ENCODE results near the gene SH3RF3. TPM values are rescaled to one million over a fixed set of nuclear protein-coding genes. Genes with fewer than 3 reads are reported as not detected.
"Not testable (repeated sequence)": the region's sequence is repeated elsewhere in the genome, so short reads cannot be mapped to it uniquely, and the experiment has no call there.

SH3RF3 gene
- total RNA-seq, 4 donors from 2014 or later: 2.8 to 5.7 (median 3.0) TPM

DNA sequence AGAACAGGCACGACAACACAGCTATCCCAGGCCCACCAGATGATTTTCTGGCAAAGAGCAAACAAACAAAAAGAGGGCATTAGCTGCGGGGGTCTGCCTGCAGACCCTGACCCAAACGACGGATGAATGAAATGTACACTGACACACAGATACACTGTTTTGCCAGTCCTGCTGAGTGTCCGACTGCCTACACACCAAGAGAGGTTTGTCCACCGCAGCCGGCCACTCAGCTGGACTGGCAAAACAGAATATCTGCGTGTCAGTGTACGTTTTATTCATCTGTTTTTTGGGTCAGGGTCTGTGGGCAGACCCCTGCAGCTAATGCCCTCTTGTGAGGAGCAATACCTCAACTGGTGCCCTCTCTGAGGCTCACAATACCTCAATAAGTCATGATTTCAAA lies 10.7 kb upstream of the SH3RF3 start:
- DNase-seq: no peak
- intact Hi-C loops (cut with DNase I; ENCODE audit: low total_unique reads): no loop called here

DNA sequence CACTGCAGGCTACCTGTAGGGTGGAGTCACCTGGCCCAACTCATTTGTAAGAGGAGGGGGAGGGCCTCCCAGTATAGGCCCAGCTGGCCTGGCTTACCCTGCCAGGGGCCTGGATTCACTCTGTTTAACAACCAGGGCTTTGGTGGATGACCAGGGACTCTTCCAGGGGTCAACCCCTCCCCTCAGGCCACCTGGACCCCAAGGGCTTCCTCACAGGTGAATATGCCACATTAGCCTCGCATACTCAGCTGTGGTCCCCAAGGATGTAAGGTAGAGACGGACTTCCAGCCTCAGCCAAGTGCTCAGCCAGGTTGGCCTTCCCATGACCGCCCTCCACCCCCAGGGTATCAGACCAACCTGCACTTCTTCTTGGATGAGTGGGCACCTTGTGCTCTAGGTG lies 8.8 kb upstream of the SH3RF3 start:
- no peaks in the 10 kb centered on the region for H3K9me3 ChIP-seq
- H3K27me3 ChIP-seq: no peaks in the 10 kb centered on the region
- no peak overlapping the region for H3K4me3 ChIP-seq
- intact Hi-C loops (cut with DNase I; ENCODE audit: low total_unique reads): no loop called here
- no peaks in the 10 kb centered on the region for H3K4me1 ChIP-seq
- no peak overlapping the region for H3K27ac ChIP-seq
- in situ Hi-C loops (cut with MboI; ENCODE audit: low sequenced_read_pairs in 4 of 4): loop anchor here in 1 of 4 donors (10.0 kb wide), 1 partner anchor 385 kb away; no protein-coding TSS in a partner anchor
- TF ChIP-seq, protein P1, sequence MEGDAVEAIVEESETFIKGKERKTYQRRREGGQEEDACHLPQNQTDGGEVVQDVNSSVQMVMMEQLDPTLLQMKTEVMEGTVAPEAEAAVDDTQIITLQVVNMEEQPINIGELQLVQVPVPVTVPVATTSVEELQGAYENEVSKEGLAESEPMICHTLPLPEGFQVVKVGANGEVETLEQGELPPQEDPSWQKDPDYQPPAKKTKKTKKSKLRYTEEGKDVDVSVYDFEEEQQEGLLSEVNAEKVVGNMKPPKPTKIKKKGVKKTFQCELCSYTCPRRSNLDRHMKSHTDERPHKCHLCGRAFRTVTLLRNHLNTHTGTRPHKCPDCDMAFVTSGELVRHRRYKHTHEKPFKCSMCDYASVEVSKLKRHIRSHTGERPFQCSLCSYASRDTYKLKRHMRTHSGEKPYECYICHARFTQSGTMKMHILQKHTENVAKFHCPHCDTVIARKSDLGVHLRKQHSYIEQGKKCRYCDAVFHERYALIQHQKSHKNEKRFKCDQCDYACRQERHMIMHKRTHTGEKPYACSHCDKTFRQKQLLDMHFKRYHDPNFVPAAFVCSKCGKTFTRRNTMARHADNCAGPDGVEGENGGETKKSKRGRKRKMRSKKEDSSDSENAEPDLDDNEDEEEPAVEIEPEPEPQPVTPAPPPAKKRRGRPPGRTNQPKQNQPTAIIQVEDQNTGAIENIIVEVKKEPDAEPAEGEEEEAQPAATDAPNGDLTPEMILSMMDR (IDR thresholded peaks at IDR 0.05 in 4 of 5, conservative IDR thresholded peaks at IDR 0.05 in 1 of 5): no peak
- TF ChIP-seq POLR2A (IDR thresholded peaks at IDR 0.05): no peak
- DNase-seq (no peak), ATAC-seq (no peak)
- no peaks in the 10 kb centered on the region for H3K36me3 ChIP-seq

More for the DNA sequence above, 10.7 kb upstream of the SH3RF3 start:
- H3K9me3 ChIP-seq: no peaks in the 10 kb centered on the region
- H3K4me3 ChIP-seq: no peak overlapping the region
- no peaks in the 10 kb centered on the region for H3K4me1 ChIP-seq
- no peak for ATAC-seq
- H3K36me3 ChIP-seq: no peaks in the 10 kb centered on the region
- no peak overlapping the region for H3K27ac ChIP-seq
- in situ Hi-C loops (cut with MboI; ENCODE audit: low sequenced_read_pairs in 4 of 4): no loop called here
- H3K27me3 ChIP-seq: no peaks in the 10 kb centered on the region
- no peak for TF ChIP-seq POLR2A (IDR thresholded peaks at IDR 0.05)
- TF ChIP-seq, protein P1 (IDR thresholded peaks at IDR 0.05 in 4 of 5, conservative IDR thresholded peaks at IDR 0.05 in 1 of 5): no peak

DNA sequence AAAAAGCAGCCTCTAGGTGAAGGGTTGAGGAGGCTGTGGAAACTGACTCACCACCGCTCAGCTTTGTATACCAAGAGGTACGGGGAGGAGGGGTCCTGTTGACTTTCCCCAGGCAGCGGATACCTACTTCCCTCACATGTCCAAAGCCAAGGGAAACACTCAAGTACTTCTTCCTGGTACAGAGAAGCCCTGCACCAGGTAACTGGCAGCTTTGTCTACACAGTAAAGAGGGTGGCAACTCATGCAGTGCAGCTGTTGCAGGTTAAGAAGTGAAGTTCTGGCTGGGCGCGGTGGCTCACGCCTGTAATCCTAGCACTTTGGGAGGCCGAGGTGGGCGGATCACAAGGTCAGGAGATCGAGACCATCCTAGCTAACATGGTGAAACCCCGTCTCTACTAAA lies 8.3 kb upstream of the SH3RF3 start:
- H3K4me1 ChIP-seq; H3K27ac ChIP-seq; DNase-seq; H3K9me3 ChIP-seq; H3K27me3 ChIP-seq; intact Hi-C loops (cut with DNase I; ENCODE audit: low total_unique reads); H3K4me3 ChIP-seq; ATAC-seq; H3K36me3 ChIP-seq: not testable (repeated sequence)
- in situ Hi-C loops (cut with MboI; ENCODE audit: low sequenced_read_pairs in 4 of 4): loop anchor here in 1 of 4 donors (10.0 kb wide), 1 partner anchor 384 kb away; no protein-coding TSS in a partner anchor

DNA sequence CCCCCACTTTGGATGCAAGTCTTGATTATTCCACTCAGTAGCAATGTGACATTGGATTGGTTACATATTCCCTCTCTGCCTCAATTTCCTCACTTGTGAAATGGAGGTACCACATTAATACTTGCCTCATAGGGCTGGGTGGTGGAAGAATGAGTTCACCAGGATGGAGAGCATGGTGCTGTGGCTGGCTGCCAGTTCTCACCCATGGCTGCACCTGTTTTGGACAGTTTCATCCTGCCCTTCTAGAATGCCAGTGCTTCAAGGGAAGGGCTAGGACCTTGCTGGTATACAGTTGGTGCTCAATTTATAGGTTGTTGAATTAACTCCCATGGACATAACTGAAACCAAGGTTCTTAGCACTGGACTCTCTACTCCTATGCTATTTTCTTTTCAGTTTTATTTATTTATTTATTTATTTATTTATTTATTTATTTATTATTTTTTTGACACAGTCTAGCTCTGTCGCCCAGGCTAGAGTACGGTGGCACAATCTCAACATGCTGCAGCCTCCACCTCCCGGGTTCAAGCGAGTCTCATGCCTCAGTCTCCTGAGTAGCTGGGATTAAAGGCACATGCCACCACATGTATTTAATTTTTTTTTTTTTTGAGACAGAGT lies 5.3 kb upstream of the SH3RF3 start:
- TF ChIP-seq, protein P1 (IDR thresholded peaks at IDR 0.05 in 4 of 5, conservative IDR thresholded peaks at IDR 0.05 in 1 of 5): no peak
- no peak for TF ChIP-seq POLR2A (IDR thresholded peaks at IDR 0.05)
- no peak overlapping the region for H3K27ac ChIP-seq
- H3K9me3 ChIP-seq: no peaks in the 10 kb centered on the region
- DNase-seq (no peak), ATAC-seq (no peak)
- H3K27me3 ChIP-seq: no peaks in the 10 kb centered on the region
- intact Hi-C loops (cut with DNase I; ENCODE audit: low total_unique reads) (no loop called here), in situ Hi-C loops (cut with MboI; ENCODE audit: low sequenced_read_pairs in 4 of 4) (loop anchor here in 1 of 4 donors (10.0 kb wide), 1 partner anchor 381 kb away; no protein-coding TSS in a partner anchor)
- H3K4me3 ChIP-seq: no peak overlapping the region
- H3K4me1 ChIP-seq: no peaks in the 10 kb centered on the region
- H3K36me3 ChIP-seq: no peaks in the 10 kb centered on the region

DNA sequence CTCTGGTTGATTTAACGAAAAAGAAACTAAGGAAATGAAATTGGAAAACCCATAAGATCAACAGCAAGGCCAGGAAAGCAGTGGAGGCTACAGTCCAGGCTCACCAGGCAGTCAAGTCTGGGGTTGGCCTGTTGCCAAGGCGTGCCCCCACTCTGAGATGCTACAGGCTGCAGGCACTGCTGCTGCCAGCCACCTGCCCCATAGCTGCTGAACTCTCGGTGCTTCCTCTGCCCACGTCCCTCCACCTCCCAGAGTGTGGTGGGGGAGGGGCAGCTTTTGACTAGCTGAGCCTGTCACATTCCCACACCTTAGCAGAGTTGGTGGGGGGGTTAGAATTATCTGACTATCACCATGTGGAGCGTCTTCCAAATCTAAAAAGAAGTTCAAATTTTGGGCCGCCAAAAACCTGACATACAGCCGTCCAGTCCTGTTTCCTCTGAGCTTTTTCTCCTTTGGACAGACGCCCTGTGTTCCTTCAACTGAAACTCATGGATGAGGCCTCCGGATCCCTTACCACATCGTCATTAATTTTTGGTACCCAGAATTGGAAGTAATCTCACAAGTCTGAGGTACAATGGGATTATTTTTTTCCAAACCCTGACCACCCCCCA lies 3.9 kb upstream of the SH3RF3 start:
- intact Hi-C loops (cut with DNase I; ENCODE audit: low total_unique reads) (loop anchor here (5.0 kb wide), 1 partner anchor 52 kb away; no protein-coding TSS in a partner anchor), in situ Hi-C loops (cut with MboI; ENCODE audit: low sequenced_read_pairs in 4 of 4) (loop anchor here (5.0 to 25.0 kb wide), 3 partner anchors 187 to 382 kb away; no protein-coding TSS in a partner anchor)
- H3K4me3 ChIP-seq: no peak overlapping the region
- no peak for TF ChIP-seq POLR2A (IDR thresholded peaks at IDR 0.05)
- TF ChIP-seq, protein P1 (IDR thresholded peaks at IDR 0.05 in 4 of 5, conservative IDR thresholded peaks at IDR 0.05 in 1 of 5): no peak
- DNase-seq (no peak), ATAC-seq (no peak)
- H3K36me3 ChIP-seq: no peaks in the 10 kb centered on the region
- H3K27me3 ChIP-seq: no peaks in the 10 kb centered on the region
- H3K9me3 ChIP-seq: no peaks in the 10 kb centered on the region
- H3K27ac ChIP-seq: no peak overlapping the region
- H3K4me1 ChIP-seq: peaks cover 0 to 1% of the 10 kb centered on the region in 2 donors
